RWPE1 (cell line): ENCODE measurements around the gene MEF2D.

Experiments used
- CTCF ChIA-PET: fragments of 350-600 bp; sonication (Branson Sonifier 250); formaldehyde crosslinking; extraction: SDS; loops from one replicate; lab custom pipeline; 2021; lab: Yijun Ruan, JAX
- POLR2A ChIA-PET: fragments of 400-600 bp; formaldehyde crosslinking; extraction: SDS; loops from one replicate; lab custom pipeline; 2020; ENCODE audit warnings: antibody characterized with exemption; ENCODE audit not compliant: low non-redundant PET; lab: Yijun Ruan, JAX
- DNase-seq: peaks from one replicate; pipeline ENCODE4 v3.0.0; 2012; ENCODE audit warnings: low spot score
- H3K27ac ChIP-seq: fragments of 450-650 bp; 2 replicates; pipeline ENCODE4 v1.5.1; 2017
- CTCF ChIP-seq: fragments of 450-650 bp; conservative IDR thresholded peaks from 2 replicates; pipeline ENCODE4 v1.5.1; 2017; ENCODE audit warnings: low read depth, mild to moderate bottlenecking

Gene MEF2D

GRCh38 chr1:156461781-156462647 is 38.6 kb downstream of the MEF2D start:
- CTCF ChIA-PET, result interaction anchor here (0.6 to 0.7 kb wide), 3 partner anchors 18 to 143 kb away, joined by 3 to 4 read pairs (median 3); no protein-coding TSS in a partner anchor

GRCh38 chr1:156461109-156461508 is 39.5 kb downstream of the MEF2D start:
- DNase-seq, result no peak
- CTCF ChIA-PET, result interaction anchor here (0.6 to 0.7 kb wide), 2 partner anchors 19 to 144 kb away, joined by 3 to 4 read pairs; no protein-coding TSS in a partner anchor
- POLR2A ChIA-PET, result no interaction called here
- TF ChIP-seq CTCF, result no peak
- no peak overlapping the region for H3K27ac ChIP-seq

More at GRCh38 chr1:156461781-156462647, 38.6 kb downstream of the MEF2D start:
- peak; percentile 40 for DNase-seq
- POLR2A ChIA-PET, result no interaction called here
- no peak for TF ChIP-seq CTCF
- 0 out of 2 replicates have a peak overlapping the region, but pooled peaks have one; percentile 9 for H3K27ac ChIP-seq

GRCh38 chr1:156460525-156460924 is 40.0 kb downstream of the MEF2D start:
- TF ChIP-seq CTCF, result no peak
- CTCF ChIA-PET, result interaction anchor here (0.9 kb wide), 1 partner anchor 20 kb away, joined by 3 read pairs; no protein-coding TSS in a partner anchor
- no peak overlapping the region for H3K27ac ChIP-seq
- POLR2A ChIA-PET, result no interaction called here
- no peak for DNase-seq

- TF ChIP-seq CTCF, result no peak
- ChIA-PET CTCF (interaction anchor here (0.5 to 1.3 kb wide), 4 partner anchors 12 to 259 kb away, joined by 3 to 6 read pairs (median 4); no protein-coding TSS in a partner anchor), POLR2A (no interaction called here)
- DNase-seq, result no peak
- peak overlapping the region; percentile 98 for H3K27ac ChIP-seq
Observed at GRCh38 chr1:156458181-156458503, 42.4 kb downstream of the MEF2D start.

DNA sequence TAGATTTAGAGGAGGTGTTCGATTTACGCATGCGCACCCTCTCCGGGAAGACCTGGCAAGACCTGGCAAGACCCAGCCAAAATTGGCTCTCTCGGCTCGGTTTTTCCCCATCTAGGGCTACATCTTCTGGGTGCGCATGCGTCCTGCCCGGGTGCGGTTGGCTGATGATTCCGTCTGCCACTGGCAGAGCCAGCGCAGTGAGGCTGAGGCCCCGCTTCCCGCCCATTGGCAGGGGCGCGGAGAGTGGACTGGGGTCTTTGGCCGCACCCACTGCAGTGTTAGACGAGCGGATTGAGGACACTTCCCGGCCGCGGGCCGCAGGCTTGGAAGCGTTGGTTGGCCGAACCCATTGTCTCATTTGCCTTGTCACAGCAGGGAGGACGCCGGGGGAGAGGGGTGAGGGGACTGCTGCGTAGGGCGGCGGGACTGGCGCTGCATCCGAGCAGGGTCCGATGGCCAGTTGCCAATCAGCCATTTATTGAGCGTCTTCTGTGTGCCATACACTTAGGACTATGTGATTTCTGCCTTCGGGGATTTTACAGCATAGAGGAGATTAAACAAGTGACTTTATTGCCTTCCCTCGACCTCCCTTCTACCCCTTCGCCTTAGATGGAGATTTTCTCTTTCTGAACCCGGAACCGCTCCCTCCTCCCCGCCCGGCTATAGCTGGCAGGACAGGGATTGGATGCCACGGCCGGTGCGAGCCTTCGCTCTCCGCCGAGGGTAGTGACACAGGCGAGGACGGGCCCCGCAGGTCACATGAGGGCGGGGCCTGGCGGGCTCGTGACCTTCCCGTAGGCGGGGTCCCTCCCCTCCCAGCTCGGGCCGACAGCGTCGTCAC is 43.7 kb downstream of the MEF2D start:
- POLR2A ChIA-PET, result interaction anchor here (1.1 kb wide), 1 partner anchor 44 kb away, joined by 7 read pairs; the partner anchor contains the start of gene MEF2D
- CTCF ChIA-PET, result interaction anchor here (0.6 to 1.3 kb wide), 6 partner anchors 11 to 126 kb away, joined by 3 to 7 read pairs (median 4); partner anchors contain the start of gene MEF2D
- peak; percentile 100 for DNase-seq
- peak overlapping the region; percentile 98 for H3K27ac ChIP-seq
- TF ChIP-seq CTCF, result peak; percentile 35; the same call in 1 of the 2 replicates

GRCh38 chr1:156455362-156455761 is 45.2 kb downstream of the MEF2D start:
- ChIA-PET POLR2A (no interaction called here), CTCF (interaction anchor here (0.7 to 2.0 kb wide), 4 partner anchors 9 to 153 kb away, joined by 3 to 8 read pairs (median 4); no protein-coding TSS in a partner anchor)
- TF ChIP-seq CTCF, result no peak
- H3K27ac ChIP-seq, result no peak overlapping the region
- no peak for DNase-seq
